K562 (cell line): Measurements from ENCODE around the gene GRIA1. TPM values are rescaled to one million over a fixed set of nuclear protein-coding genes. Genes with fewer than 3 reads are reported as not detected.

Source experiments
- ATAC-seq: fragments of 200-7000 bp; cut with Tn5 transposase; 3 replicates; pipeline ENCODE4 v1.9.1; 2020; ENCODE audit warnings: moderate library complexity
- BruUV-seq: library from RNA; stranded (reverse); fragments of 400-500 nt; replicated peaks from 2 replicates; lab custom pipeline; 2021; lab: Mats Ljungman, UMichigan
- CTCF ChIA-PET: fragments of 300-600 bp; formaldehyde crosslinking; extraction: SDS; loops from one replicate; lab custom pipeline; 2021; ENCODE audit warnings: low intra/inter-chr PET ratio; lab: Yijun Ruan, JAX
- POLR2A ChIA-PET: fragments of 300-600, 350-650 bp; sonication (Branson Sonifier 250); formaldehyde crosslinking; extraction: SDS; loops from one replicate; lab custom pipeline; 2021; ENCODE audit warnings: antibody characterized with exemption, inconsistent platforms; lab: Yijun Ruan, JAX
- DNase-seq, 4 experiments: peaks; one replicate each; pipeline versions ENCODE4 v3.0.0 to v3.0.0-alpha.2; 2011 to 2018; ENCODE audit warnings: low spot score in 3 of 4, mixed read lengths in 3 of 4; ENCODE audit errors: extremely low read depth in 1 of 4
- FAIRE-seq: peaks from 2 replicates; lab custom pipeline; 2011; peaks lifted over from hg19 to GRCh38; lab: Jason Lieb, UNC
- H2AFZ ChIP-seq: 2 replicates; pipeline ENCODE4 v1.6.0; 2011; ENCODE audit warnings: low read depth, low read length, control low read depth, inconsistent platforms
- H3K27ac ChIP-seq: fragments of 200-600 bp; 3 replicates; pipeline ENCODE4 v1.8.0; 2011; ENCODE audit warnings: low read depth, mild to moderate bottlenecking, control low read depth, inconsistent platforms, low read length, moderate library complexity, mixed read lengths; ENCODE audit errors: extremely low read depth
- H3K27me3 ChIP-seq, 2 experiments: fragments of 300-600 bp in 1 of 2; 2 replicates in 1 of 2; 3 replicates in 1 of 2; pipeline versions ENCODE4 v1.6.0 to v1.8.0; 2011; ENCODE audit warnings: inconsistent platforms in 2 of 2, low read length in 2 of 2, mild to moderate bottlenecking in 1 of 2, mixed read lengths in 1 of 2, moderate library complexity in 1 of 2; ENCODE audit not compliant: control insufficient read depth in 2 of 2, insufficient read depth in 2 of 2
- H3K36me3 ChIP-seq: fragments of 300-600 bp; 3 replicates; pipeline ENCODE4 v1.8.0; 2011; ENCODE audit warnings: mild to moderate bottlenecking, low read length, inconsistent platforms; ENCODE audit not compliant: control insufficient read depth, insufficient read depth
- H3K4me1 ChIP-seq, 2 experiments: fragments of 200-600 bp in 1 of 2; replicated peaks in 1 of 2; 2 replicates in 1 of 2; 3 replicates in 1 of 2; pipeline versions ENCODE4 v1.5.1 to v1.8.0; 2011; ENCODE audit warnings: inconsistent platforms in 2 of 2, low read length in 2 of 2, mild to moderate bottlenecking in 1 of 2, mixed read lengths in 1 of 2, moderate library complexity in 1 of 2; ENCODE audit not compliant: control insufficient read depth in 2 of 2, insufficient read depth in 2 of 2
- H3K4me2 ChIP-seq: 2 replicates; pipeline ENCODE4 v1.6.1; 2011; ENCODE audit warnings: low read length, control low read depth, inconsistent platforms, mixed read lengths; ENCODE audit not compliant: insufficient read depth
- H3K4me3 ChIP-seq: fragments of 200-600 bp; sonication (generic), shearing (Covaris generic); 2 replicates; pipeline ENCODE4 v1.5.1; 2016; ENCODE audit warnings: control low read depth, inconsistent platforms
- H3K79me2 ChIP-seq: fragments of 200-600 bp; 3 replicates; pipeline ENCODE4 v1.8.0; 2011; ENCODE audit warnings: low read length, inconsistent platforms; ENCODE audit not compliant: control insufficient read depth, insufficient read depth
- H3K9ac ChIP-seq, 2 experiments: 2 replicates each; pipeline versions ENCODE4 v1.6.0 to v1.6.1; 2011; ENCODE audit warnings: low read depth in 2 of 2, low read length in 2 of 2, control low read depth in 1 of 2, inconsistent platforms in 1 of 2, mild to moderate bottlenecking in 1 of 2, mixed read lengths in 1 of 2; ENCODE audit not compliant: insufficient read depth in 1 of 2
- H3K9me1 ChIP-seq: one replicate; pipeline ENCODE4 v1.6.0; 2011; ENCODE audit warnings: inconsistent platforms, mild to moderate bottlenecking, low read length, moderate library complexity; ENCODE audit not compliant: control insufficient read depth, insufficient read depth
- H3K9me3 ChIP-seq: replicated peaks from 2 replicates; pipeline ENCODE4 v1.5.1; 2011; ENCODE audit warnings: low read depth, low read length, inconsistent platforms; ENCODE audit not compliant: control insufficient read depth, insufficient read depth
- H4K20me1 ChIP-seq: replicated peaks from 2 replicates; pipeline ENCODE4 v1.6.1; 2011; ENCODE audit warnings: low read length, inconsistent platforms, mixed read lengths; ENCODE audit not compliant: control insufficient read depth, insufficient read depth
- DACH1 ChIP-seq: fragments of 450-650 bp; IDR thresholded peaks from 2 replicates; pipeline ENCODE4 v1.6.1; 2018; ENCODE audit not compliant: partially characterized antibody
- MTF1 ChIP-seq: fragments of 250-450 bp; sonication (Bioruptor Pico); IDR thresholded peaks from 2 replicates; pipeline ENCODE4 v1.9.0; 2021; ENCODE audit warnings: moderate library complexity, mild to moderate bottlenecking, inconsistent platforms, borderline replicate concordance
- RBM22 ChIP-seq: fragments of 200-400 bp; formaldehyde crosslinking; IDR thresholded peaks from 2 replicates; pipeline ENCODE4 v1.6.1; 2018; ENCODE audit warnings: low read length, low read depth; ENCODE audit not compliant: poor library complexity, severe bottlenecking
- TRIM28 ChIP-seq: fragments of 450-650 bp; IDR thresholded peaks from 2 replicates; pipeline ENCODE4 v1.6.1; 2017
- ZNF3 ChIP-seq: fragments of 250-450 bp; sonication (Bioruptor Pico); IDR thresholded peaks from 2 replicates; pipeline ENCODE4 v1.5.0; 2021; ENCODE audit warnings: mild to moderate bottlenecking, moderate library complexity
- ZNF696 ChIP-seq: fragments of 250-450 bp; sonication (Bioruptor Pico); conservative IDR thresholded peaks from 2 replicates; pipeline ENCODE4 v1.4.0; 2020; ENCODE audit warnings: mild to moderate bottlenecking, moderate library complexity
- WGBS: fragments of 100-300 bp; shearing (Covaris generic); methylation state at CpG from one replicate; pipeline ENCODE4 v1.1.6; 2016; ENCODE audit warnings: low coverage, mixed read lengths; ENCODE audit not compliant: insufficient coverage; ENCODE audit errors: missing lambda C conversion rate; 5-methylcytosine and 5-hydroxymethylcytosine counted together
- in situ Hi-C: fragments of 300-500 bp; cut with MboI; formaldehyde crosslinking; loops from 4 replicates; pipeline ENCODE4 v1.15.0; 2018; ENCODE audit warnings: inconsistent platforms, mixed read lengths
- intact Hi-C: fragments of 100-400 bp; cut with micrococcal nuclease; formaldehyde crosslinking; loops from 2 replicates; pipeline ENCODE4 v1.14.2; 2022
- polyA plus RNA-seq, 8 experiments: library from polyadenylated mRNA; depleted of rRNA in 4 of 8; stranded (reverse) in 5 of 8; unstranded in 3 of 8; fragments of >200 nt; fragmentation: Nextera tagmentation in 2 of 8; fragmentation: Illumina TruSeq in 1 of 8; extraction: Ambion mirVana in 2 of 8; extraction: Trizol in 1 of 8; gene quantifications; 2 replicates each; pipeline versions ENCODE4 v1.2.1 to v1.2.3, GENCODE V29; 2011 to 2014; ENCODE audit warnings: inconsistent platforms in 1 of 8, missing spikeins in 1 of 8
- total RNA-seq, 7 experiments: library from RNA; depleted of rRNA in 6 of 7; stranded (reverse); fragments of >200 nt in 6 of 7; fragmentation: Illumina TruSeq in 2 of 7; extraction: Trizol in 2 of 7; gene quantifications; 2 replicates each; pipeline versions ENCODE4 v1.2.1 to v1.2.3, GENCODE V29; 2011 to 2021; ENCODE audit warnings: low replicate concordance in 1 of 7
- TF ChIP-seq, protein P1 (sequence below): sonication (generic); formaldehyde crosslinking; IDR thresholded peaks from 2 replicates; pipeline ENCODE4 v1.8.0; 2022; ENCODE audit warnings: mild to moderate bottlenecking, missing genetic modification reagents
- TF ChIP-seq, protein P2 (sequence below): fragments of 250-450 bp; sonication (Bioruptor Pico); IDR thresholded peaks from 2 replicates; pipeline ENCODE4 v1.4.0; 2020; ENCODE audit warnings: mild to moderate bottlenecking

GRIA1 gene
- total and polyA plus RNA-seq, 9 of the 15 experiments (the other 6 are each of a cell fraction or from before 2014, with no cell fraction given), result not detected

GRCh38 chr5:153598099-153598498 lies 107.6 kb downstream of the GRIA1 start:
- H2AFZ ChIP-seq, result no peak overlapping the region
- H3K4me3 ChIP-seq, result no peak overlapping the region
- no peak overlapping the region for H3K9ac ChIP-seq
- no peak for FAIRE-seq
- no peak for TF ChIP-seq MTF1 (CRISPR knock-in tag)
- TF ChIP-seq, protein P1, sequence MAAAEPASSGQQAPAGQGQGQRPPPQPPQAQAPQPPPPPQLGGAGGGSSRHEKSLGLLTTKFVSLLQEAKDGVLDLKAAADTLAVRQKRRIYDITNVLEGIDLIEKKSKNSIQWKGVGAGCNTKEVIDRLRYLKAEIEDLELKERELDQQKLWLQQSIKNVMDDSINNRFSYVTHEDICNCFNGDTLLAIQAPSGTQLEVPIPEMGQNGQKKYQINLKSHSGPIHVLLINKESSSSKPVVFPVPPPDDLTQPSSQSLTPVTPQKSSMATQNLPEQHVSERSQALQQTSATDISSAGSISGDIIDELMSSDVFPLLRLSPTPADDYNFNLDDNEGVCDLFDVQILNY (CRISPR knock-in tag), result no peak
- TF ChIP-seq ZNF3 (CRISPR knock-in tag), result no peak
- no peak overlapping the region for H3K27ac ChIP-seq
- H3K79me2 ChIP-seq, result no peaks in the 10 kb centered on the region
- no peak for DNase-seq
- H3K9me1 ChIP-seq, result no peaks in the 10 kb centered on the region
- H4K20me1 ChIP-seq, result no peaks in the 10 kb centered on the region
- no peak overlapping the region for H3K4me2 ChIP-seq
- ChIA-PET POLR2A (no interaction called here), CTCF (no interaction called here)
- H3K36me3 ChIP-seq, result no peaks in the 10 kb centered on the region
- H3K4me1 ChIP-seq, result no peaks in the 10 kb centered on the region
- in situ Hi-C loops, result no loop called here
- no peaks in the 10 kb centered on the region for H3K9me3 ChIP-seq
- no peaks in the 10 kb centered on the region; a peak in 2 of 5 replicates for H3K27me3 ChIP-seq
- intact Hi-C loops, result no loop called here
- BruUV-seq, result no TSS peak
- ATAC-seq, result no peak

- no TSS peak for BruUV-seq
- Histone ChIP-seq H2AFZ (no peak overlapping the region), H3K4me2 (no peak overlapping the region), H3K4me3 (no peak overlapping the region), H3K36me3 (no peaks in the 10 kb centered on the region), H3K9ac (no peak overlapping the region), H3K9me3 (no peaks in the 10 kb centered on the region), H3K27ac (no peak overlapping the region), H4K20me1 (no peaks in the 10 kb centered on the region), H3K4me1 (no peaks in the 10 kb centered on the region), H3K9me1 (no peaks in the 10 kb centered on the region), H3K79me2 (no peaks in the 10 kb centered on the region), H3K27me3 (no peaks in the 10 kb centered on the region; a peak in 2 of 5 replicates)
- in situ Hi-C loops (no loop called here), intact Hi-C loops (no loop called here)
- POLR2A ChIA-PET, result no interaction called here
- TF ChIP-seq ZNF696 (no peak), TRIM28 (no peak), DACH1 (no peak), RBM22 (no peak)
- TF ChIP-seq, protein P2, sequence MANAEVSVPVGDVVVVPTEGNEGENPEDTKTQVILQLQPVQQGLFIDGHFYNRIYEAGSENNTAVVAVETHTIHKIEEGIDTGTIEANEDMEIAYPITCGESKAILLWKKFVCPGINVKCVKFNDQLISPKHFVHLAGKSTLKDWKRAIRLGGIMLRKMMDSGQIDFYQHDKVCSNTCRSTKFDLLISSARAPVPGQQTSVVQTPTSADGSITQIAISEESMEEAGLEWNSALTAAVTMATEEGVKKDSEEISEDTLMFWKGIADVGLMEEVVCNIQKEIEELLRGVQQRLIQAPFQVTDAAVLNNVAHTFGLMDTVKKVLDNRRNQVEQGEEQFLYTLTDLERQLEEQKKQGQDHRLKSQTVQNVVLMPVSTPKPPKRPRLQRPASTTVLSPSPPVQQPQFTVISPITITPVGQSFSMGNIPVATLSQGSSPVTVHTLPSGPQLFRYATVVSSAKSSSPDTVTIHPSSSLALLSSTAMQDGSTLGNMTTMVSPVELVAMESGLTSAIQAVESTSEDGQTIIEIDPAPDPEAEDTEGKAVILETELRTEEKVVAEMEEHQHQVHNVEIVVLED (CRISPR knock-in tag), result no peak
- no peak for FAIRE-seq
- WGBS, result 0% methylated on average over 1 of the region's 1 CpG
- no peak for ATAC-seq
- CTCF ChIA-PET, result no interaction called here
- DNase-seq, result no peak
Observed at GRCh38 chr5:153601377-153601776, 110.9 kb downstream of the GRIA1 start.
